Hepatocyte (in vitro differentiated cells): ENCODE data around the gene HOXD4.

ENCODE experiments used
- EZH2 ChIP-seq: fragments of 200-600 bp; sonication (generic); IDR thresholded peaks from 2 replicates; pipeline ENCODE4 v1.6.1; 2016; ENCODE audit warnings: antibody characterized with exemption, mild to moderate bottlenecking, borderline replicate concordance
- EZH2phosphoT487 ChIP-seq: fragments of 200-600 bp; sonication (generic); IDR thresholded peaks from one replicate; pipeline ENCODE4 v1.6.1; 2018; ENCODE audit warnings: antibody characterized with exemption, mild to moderate bottlenecking, low read depth, moderate library complexity; ENCODE audit not compliant: unreplicated experiment, severe bottlenecking
- TF ChIP-seq, protein P1 (sequence below): fragments of 200-600 bp; sonication (generic); IDR thresholded peaks from 2 replicates; pipeline ENCODE4 v1.5.1; 2016; ENCODE audit warnings: antibody characterized with exemption, mild to moderate bottlenecking; ENCODE audit not compliant: poor library complexity

DNA sequence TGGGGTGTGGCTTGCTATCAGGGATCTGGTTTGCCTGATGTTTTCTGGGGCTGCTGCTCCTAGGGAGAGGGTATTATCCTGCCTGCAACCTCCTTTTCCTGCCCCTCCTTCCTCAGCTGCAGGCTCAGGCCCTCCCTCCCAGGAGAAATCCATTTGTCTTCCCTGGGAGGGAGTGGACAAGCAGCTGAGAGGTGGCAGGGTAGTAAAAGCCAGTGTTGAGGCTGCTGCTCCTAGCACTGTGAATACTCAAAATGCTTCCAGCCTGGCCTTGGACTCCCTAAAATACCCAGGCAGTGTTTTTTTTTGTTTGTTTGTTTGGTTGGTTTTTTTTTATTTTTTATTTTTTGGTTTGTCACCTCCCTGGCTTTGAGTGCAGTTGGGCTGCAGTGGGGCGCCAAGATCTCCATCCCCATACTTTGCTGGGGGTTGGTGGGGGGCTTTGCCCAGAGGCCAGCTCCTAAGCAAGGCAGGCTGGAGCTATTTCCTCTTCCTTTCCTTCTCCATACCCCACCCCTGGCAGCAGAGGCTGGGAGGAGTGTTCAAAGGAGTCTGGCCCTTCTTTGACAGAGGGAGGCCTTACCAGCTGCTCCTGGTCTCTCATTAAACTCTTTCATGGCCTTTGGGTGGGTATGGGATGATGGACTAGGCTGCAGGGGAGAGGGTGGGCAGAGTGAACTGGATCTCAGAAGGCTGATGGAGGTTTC, 19.4 kb downstream of the HOXD4 start:
- TF ChIP-seq, protein P1, sequence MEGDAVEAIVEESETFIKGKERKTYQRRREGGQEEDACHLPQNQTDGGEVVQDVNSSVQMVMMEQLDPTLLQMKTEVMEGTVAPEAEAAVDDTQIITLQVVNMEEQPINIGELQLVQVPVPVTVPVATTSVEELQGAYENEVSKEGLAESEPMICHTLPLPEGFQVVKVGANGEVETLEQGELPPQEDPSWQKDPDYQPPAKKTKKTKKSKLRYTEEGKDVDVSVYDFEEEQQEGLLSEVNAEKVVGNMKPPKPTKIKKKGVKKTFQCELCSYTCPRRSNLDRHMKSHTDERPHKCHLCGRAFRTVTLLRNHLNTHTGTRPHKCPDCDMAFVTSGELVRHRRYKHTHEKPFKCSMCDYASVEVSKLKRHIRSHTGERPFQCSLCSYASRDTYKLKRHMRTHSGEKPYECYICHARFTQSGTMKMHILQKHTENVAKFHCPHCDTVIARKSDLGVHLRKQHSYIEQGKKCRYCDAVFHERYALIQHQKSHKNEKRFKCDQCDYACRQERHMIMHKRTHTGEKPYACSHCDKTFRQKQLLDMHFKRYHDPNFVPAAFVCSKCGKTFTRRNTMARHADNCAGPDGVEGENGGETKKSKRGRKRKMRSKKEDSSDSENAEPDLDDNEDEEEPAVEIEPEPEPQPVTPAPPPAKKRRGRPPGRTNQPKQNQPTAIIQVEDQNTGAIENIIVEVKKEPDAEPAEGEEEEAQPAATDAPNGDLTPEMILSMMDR, result no peak
- TF ChIP-seq EZH2phosphoT487, result no peak
- TF ChIP-seq EZH2, result no peak
